GM20000 (cell line): ENCODE measurements around the gene TMEM52.

Source experiments
- DNase-seq: peaks from one replicate; pipeline ENCODE4 v3.0.0; 2012; ENCODE audit warnings: low spot score
- TF ChIP-seq, protein P1 (sequence below): IDR thresholded peaks from 2 replicates; pipeline ENCODE4 v1.5.1; 2012; ENCODE audit warnings: mild to moderate bottlenecking, control low read depth; ENCODE audit errors: extremely low read depth, missing control alignments

Gene TMEM52

DNA sequence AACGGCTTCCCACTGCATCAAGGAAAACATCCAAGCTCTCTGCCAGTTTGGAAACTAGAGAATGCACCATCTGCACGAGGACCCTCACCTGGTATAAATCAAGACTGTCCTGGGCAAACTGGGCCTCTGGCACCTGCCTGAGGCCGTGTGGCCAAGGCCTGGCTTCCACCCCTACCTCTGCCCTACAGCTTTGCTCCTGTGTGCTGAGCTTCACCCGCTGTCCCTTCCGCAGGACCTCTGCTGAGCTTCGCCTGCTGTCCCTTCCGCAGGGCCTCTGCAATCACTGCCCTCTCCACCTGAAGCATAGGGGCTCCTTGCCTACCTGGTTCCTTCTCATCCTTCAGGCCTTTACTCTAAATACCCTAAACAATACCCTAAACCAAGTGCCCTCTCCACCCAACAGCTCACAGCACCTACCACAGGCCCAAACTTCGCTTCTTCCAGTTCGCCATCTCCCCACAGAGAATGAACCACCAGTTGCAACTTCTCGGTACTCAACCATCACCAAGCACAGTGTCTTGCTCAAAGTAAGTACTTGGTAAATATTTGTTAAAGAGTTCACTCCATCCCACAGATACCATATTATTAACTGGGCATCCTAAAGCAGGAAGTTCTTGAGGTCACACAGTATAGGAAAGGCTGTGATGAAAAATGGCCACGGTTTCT is 46.6 kb downstream of the TMEM52 start:
- TF ChIP-seq, protein P1, sequence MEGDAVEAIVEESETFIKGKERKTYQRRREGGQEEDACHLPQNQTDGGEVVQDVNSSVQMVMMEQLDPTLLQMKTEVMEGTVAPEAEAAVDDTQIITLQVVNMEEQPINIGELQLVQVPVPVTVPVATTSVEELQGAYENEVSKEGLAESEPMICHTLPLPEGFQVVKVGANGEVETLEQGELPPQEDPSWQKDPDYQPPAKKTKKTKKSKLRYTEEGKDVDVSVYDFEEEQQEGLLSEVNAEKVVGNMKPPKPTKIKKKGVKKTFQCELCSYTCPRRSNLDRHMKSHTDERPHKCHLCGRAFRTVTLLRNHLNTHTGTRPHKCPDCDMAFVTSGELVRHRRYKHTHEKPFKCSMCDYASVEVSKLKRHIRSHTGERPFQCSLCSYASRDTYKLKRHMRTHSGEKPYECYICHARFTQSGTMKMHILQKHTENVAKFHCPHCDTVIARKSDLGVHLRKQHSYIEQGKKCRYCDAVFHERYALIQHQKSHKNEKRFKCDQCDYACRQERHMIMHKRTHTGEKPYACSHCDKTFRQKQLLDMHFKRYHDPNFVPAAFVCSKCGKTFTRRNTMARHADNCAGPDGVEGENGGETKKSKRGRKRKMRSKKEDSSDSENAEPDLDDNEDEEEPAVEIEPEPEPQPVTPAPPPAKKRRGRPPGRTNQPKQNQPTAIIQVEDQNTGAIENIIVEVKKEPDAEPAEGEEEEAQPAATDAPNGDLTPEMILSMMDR: no peak
- no peak for DNase-seq

DNA sequence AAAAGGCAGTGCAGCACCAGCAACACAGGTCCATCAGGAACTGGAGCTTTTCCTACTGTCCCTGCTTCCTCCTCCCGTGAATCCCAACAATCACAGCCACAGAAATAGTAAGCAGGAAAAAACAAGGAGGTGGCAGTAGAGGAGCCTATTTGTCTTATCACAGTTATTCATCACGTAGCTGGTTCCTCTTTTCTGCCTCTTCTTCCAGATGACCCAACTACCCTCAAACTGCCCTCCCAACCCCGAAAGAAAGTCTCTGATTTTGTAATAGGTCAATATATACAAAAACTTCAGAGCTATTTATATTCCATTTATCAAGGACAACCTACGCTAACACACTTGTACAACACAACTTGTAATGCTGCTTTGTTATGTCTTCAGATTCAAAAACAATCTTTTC is 49.6 kb downstream of the TMEM52 start:
- TF ChIP-seq, protein P1: no peak
- no peak for DNase-seq
